Liver (tissue), 9 donors: Measurements from ENCODE around the gene NSMCE4A. TPM values are rescaled to one million over a fixed set of nuclear protein-coding genes. Genes with fewer than 3 reads are reported as not detected.

Experiments used
- DNase-seq: peaks from one replicate; pipeline ENCODE4 v3.0.0-alpha.2; 2017; ENCODE audit warnings: low spot score
- H3K27ac ChIP-seq, 2 donors: one replicate each; pipeline ENCODE4 v1.7.0; 2013; ENCODE audit warnings: inconsistent platforms in 2 of 2, low read length in 2 of 2, control low read depth in 1 of 2, low read depth in 1 of 2, mild to moderate bottlenecking in 1 of 2
- H3K27me3 ChIP-seq, 4 donors: one replicate each; pipeline versions ENCODE4 v1.6.1 to v1.7.0; 2013; ENCODE audit warnings: low read length in 3 of 4, inconsistent platforms in 1 of 4, mild to moderate bottlenecking in 1 of 4, moderate library complexity in 1 of 4; ENCODE audit not compliant: control insufficient read depth in 4 of 4, insufficient read depth in 4 of 4
- H3K36me3 ChIP-seq, 4 donors: one replicate each; pipeline versions ENCODE4 v1.6.1 to v1.7.0; 2013; ENCODE audit warnings: low read length in 3 of 4, mild to moderate bottlenecking in 3 of 4, low read depth in 1 of 4, moderate library complexity in 1 of 4; ENCODE audit not compliant: control insufficient read depth in 4 of 4, insufficient read depth in 3 of 4
- H3K4me1 ChIP-seq, 4 donors: one replicate each; pipeline versions ENCODE4 v1.6.1 to v1.7.0; 2013; ENCODE audit warnings: low read length in 3 of 4, mild to moderate bottlenecking in 3 of 4, moderate library complexity in 1 of 4; ENCODE audit not compliant: control insufficient read depth in 4 of 4, insufficient read depth in 4 of 4
- H3K4me3 ChIP-seq, 3 donors: one replicate each; pipeline versions ENCODE4 v1.6.1 to v1.7.0; 2013; ENCODE audit warnings: low read length in 3 of 3, control low read depth in 1 of 3, low read depth in 1 of 3, mild to moderate bottlenecking in 1 of 3
- H3K9ac ChIP-seq, 2 donors: one replicate each; pipeline ENCODE4 v1.7.0; 2013; ENCODE audit warnings: low read length in 2 of 2, mild to moderate bottlenecking in 2 of 2, moderate library complexity in 2 of 2, control low read depth in 1 of 2, low read depth in 1 of 2
- H3K9me3 ChIP-seq, 4 donors: one replicate each; pipeline versions ENCODE4 v1.6.1 to v1.7.0; 2013; ENCODE audit warnings: low read length in 3 of 4; ENCODE audit not compliant: control insufficient read depth in 4 of 4
- ATF3 ChIP-seq: IDR thresholded peaks from 2 replicates; pipeline ENCODE4 v1.6.1; 2016; ENCODE audit warnings: antibody characterized with exemption
- CTCF ChIP-seq: fragments of 150-350 bp; IDR thresholded peaks from 2 replicates; pipeline ENCODE4 v1.5.1; 2017; ENCODE audit warnings: improper control_type of control experiment, low read depth, low read length; ENCODE audit not compliant: missing input control
- EGR1 ChIP-seq, 2 donors: IDR thresholded peaks; 2 replicates each; pipeline ENCODE4 v1.6.1; 2016 to 2018; ENCODE audit warnings: antibody characterized with exemption in 2 of 2, low read depth in 2 of 2
- FOXA2 ChIP-seq: IDR thresholded peaks from 2 replicates; pipeline ENCODE4 v1.6.1; 2016; ENCODE audit warnings: antibody characterized with exemption
- GABPA ChIP-seq, 2 donors: IDR thresholded peaks in 1 of 2; conservative IDR thresholded peaks in 1 of 2; 2 replicates each; pipeline ENCODE4 v1.6.1; 2016; ENCODE audit warnings: antibody characterized with exemption in 2 of 2, mild to moderate bottlenecking in 1 of 2, moderate library complexity in 1 of 2
- HNF4A ChIP-seq, 2 donors: conservative IDR thresholded peaks; 2 replicates each; pipeline ENCODE4 v1.6.1; 2016; ENCODE audit warnings: antibody characterized with exemption in 2 of 2, mild to moderate bottlenecking in 2 of 2
- HNF4G ChIP-seq: IDR thresholded peaks from 2 replicates; pipeline ENCODE4 v1.6.1; 2016; ENCODE audit warnings: antibody characterized with exemption
- MAX ChIP-seq: IDR thresholded peaks from 2 replicates; pipeline ENCODE4 v1.6.1; 2016; ENCODE audit warnings: antibody characterized with exemption
- NR2F2 ChIP-seq: IDR thresholded peaks from 2 replicates; pipeline ENCODE4 v1.6.1; 2016; ENCODE audit warnings: antibody characterized with exemption
- REST ChIP-seq: IDR thresholded peaks from 2 replicates; pipeline ENCODE4 v1.6.1; 2016; ENCODE audit warnings: antibody characterized with exemption, mild to moderate bottlenecking
- RXRA ChIP-seq, 2 donors: IDR thresholded peaks; 2 replicates each; pipeline ENCODE4 v1.6.1; 2017 to 2018; ENCODE audit warnings: antibody characterized with exemption in 2 of 2, mild to moderate bottlenecking in 1 of 2
- TAF1 ChIP-seq: conservative IDR thresholded peaks from 2 replicates; pipeline ENCODE4 v1.6.1; 2016; ENCODE audit warnings: antibody characterized with exemption, mild to moderate bottlenecking
- YY1 ChIP-seq: IDR thresholded peaks from 2 replicates; pipeline ENCODE4 v1.6.1; 2016; ENCODE audit warnings: antibody characterized with exemption, mild to moderate bottlenecking
- WGBS: extraction: QIAGEN DNeasy Blood & Tissue Kit; methylation state at CpG from one replicate; pipeline ENCODE4 v1.1.7; 2013; 5-methylcytosine and 5-hydroxymethylcytosine counted together
- polyA plus RNA-seq, 2 donors: library from polyadenylated mRNA; stranded (reverse) in 1 of 2; unstranded in 1 of 2; fragments of 200-250 nt in 1 of 2; fragments of >200 nt in 1 of 2; fragmentation: Nextera tagmentation in 1 of 2; extraction: Ambion mirVana in 1 of 2; gene quantifications; one replicate each; pipeline versions ENCODE4 v1.2.1 to v1.2.3, GENCODE V29; 2013 to 2015
- total RNA-seq, 2 donors: library from RNA; depleted of rRNA; stranded (reverse); fragments of >200 nt; gene quantifications; one replicate each; pipeline ENCODE4 v1.2.3, GENCODE V29; 2014
- donor health status: healthy.
- donor health status: healthy.
- donor health status: healthy.
- donor health status: healthy.
- donor health status: healthy.

NSMCE4A gene
- total and polyA plus RNA-seq, 4 donors = 16.8 to 46.5 (median 30.8) TPM

GRCh38 chr10:121947343-121948330 is 27.4 kb downstream of the NSMCE4A start:
- Histone ChIP-seq H3K27me3 (no peaks in the 10 kb centered on the region), H3K9me3 (no peaks in the 10 kb centered on the region), H3K9ac (no peak overlapping the region), H3K27ac (no peak overlapping the region), H3K4me3 (no peak overlapping the region), H3K36me3 (no peaks in the 10 kb centered on the region), H3K4me1 (no peaks in the 10 kb centered on the region)
- no peak for DNase-seq
- 92% methylated on average over 7 of the region's 7 CpGs for WGBS
- no peak for TF ChIP-seq GABPA (IDR thresholded peaks at IDR 0.05 in 1 of 2, conservative IDR thresholded peaks at IDR 0.05 in 1 of 2)
- TF ChIP-seq CTCF = no peak
- TF ChIP-seq ATF3 = no peak
- no peak for TF ChIP-seq YY1
- TF ChIP-seq RXRA (IDR thresholded peaks at IDR 0.05) = no peak

GRCh38 chr10:121942749-121943416 is 32.1 kb downstream of the NSMCE4A start:
- Histone ChIP-seq H3K27ac (no peak overlapping the region), H3K4me3 (no peak overlapping the region), H3K9me3 (no peaks in the 10 kb centered on the region), H3K36me3 (no peaks in the 10 kb centered on the region), H3K9ac (no peak overlapping the region), H3K27me3 (no peaks in the 10 kb centered on the region), H3K4me1 (no peaks in the 10 kb centered on the region)
- TF ChIP-seq EGR1 (IDR thresholded peaks at IDR 0.05; ENCODE audit: low read depth in 2 of 2) (no peak), MAX (no peak), HNF4A (conservative IDR thresholded peaks at IDR 0.05) (no peak), NR2F2 (no peak), FOXA2 (no peak), ATF3 (no peak), TAF1 (no peak)
- no peak for DNase-seq
- WGBS = 70% methylated on average over 2 of the region's 2 CpGs

GRCh38 chr10:121941532-121941931 is 33.5 kb downstream of the NSMCE4A start:
- Histone ChIP-seq H3K9me3 (no peaks in the 10 kb centered on the region), H3K27ac (no peak overlapping the region), H3K27me3 (no peaks in the 10 kb centered on the region), H3K36me3 (no peaks in the 10 kb centered on the region), H3K4me1 (no peaks in the 10 kb centered on the region), H3K9ac (no peak overlapping the region), H3K4me3 (no peak overlapping the region)
- WGBS = 87% methylated on average over 3 of the region's 3 CpGs
- TF ChIP-seq NR2F2 = no peak
- TF ChIP-seq REST = no peak
- no peak for TF ChIP-seq HNF4G
- DNase-seq = no peak
